ENCODE measurements around the gene DDX4.

The DDX4 gene

GRCh38 chr5:55821731-55822512, 84.1 kb downstream of the DDX4 start:
- Histone ChIP-seq H3K27ac (ENCODE audit: extremely low read depth, low read depth, low read length) (no peak overlapping the region), H3K36me3 (ENCODE audit: control insufficient read depth in 2 of 2, insufficient read depth in 1 of 2, low read length in 2 of 2) (no peaks in the 10 kb centered on the region), H3K9me3 (ENCODE audit: control insufficient read depth, insufficient read depth, low read depth, low read length) (no peaks in the 10 kb centered on the region), H3K4me1 (ENCODE audit: control insufficient read depth, insufficient read depth, low read length) (no peaks in the 10 kb centered on the region), H3K4me3 (ENCODE audit: low read depth, low read length) (no peak overlapping the region)
- TF ChIP-seq ZNF274 (IDR thresholded peaks at IDR 0.05; ENCODE audit: low read length) (no peak), ZNF274 (tag by site-specific recombination; IDR thresholded peaks at IDR 0.05; ENCODE audit: borderline replicate concordance) (no peak), ZNF701 (tag by site-specific recombination; IDR thresholded peaks at IDR 0.05) (no peak), ZNF530 (tag by site-specific recombination; IDR thresholded peaks at IDR 0.05; ENCODE audit: low read depth) (no peak), ZNF48 (tag by site-specific recombination; IDR thresholded peaks at IDR 0.05) (no peak), ZNF133 (tag by site-specific recombination; IDR thresholded peaks at IDR 0.05) (no peak), ZNF585B (tag by site-specific recombination; IDR thresholded peaks at IDR 0.05) (no peak), ZNF18 (tag by site-specific recombination; IDR thresholded peaks at IDR 0.05) (no peak), ZNF785 (tag by site-specific recombination; IDR thresholded peaks at IDR 0.05) (no peak), ZNF529 (tag by site-specific recombination; IDR thresholded peaks at IDR 0.05; ENCODE audit: insufficient replicate concordance) (no peak), ZNF777 (tag by site-specific recombination; IDR thresholded peaks at IDR 0.05; ENCODE audit: borderline replicate concordance) (no peak), ZNF621 (tag by site-specific recombination; IDR thresholded peaks at IDR 0.05) (no peak), GLIS1 (tag by site-specific recombination; IDR thresholded peaks at IDR 0.05) (no peak), CTCF (tag by site-specific recombination; IDR thresholded peaks at IDR 0.05) (no peak), ZNF114 (tag by site-specific recombination; IDR thresholded peaks at IDR 0.05) (no peak), ZFP3 (tag by site-specific recombination; IDR thresholded peaks at IDR 0.05; ENCODE audit: low read depth) (no peak)
- ChIA-PET CTCF (no interaction called here), POLR2A (no interaction called here)

- POLR2A ChIA-PET = no interaction called here
- Histone ChIP-seq H3K36me3 (ENCODE audit: control insufficient read depth in 2 of 2, insufficient read depth in 1 of 2, low read length in 2 of 2) (no peaks in the 10 kb centered on the region), H3K4me3 (ENCODE audit: low read depth, low read length) (no peak overlapping the region), H3K4me1 (ENCODE audit: control insufficient read depth, insufficient read depth, low read length) (no peaks in the 10 kb centered on the region), H3K27ac (ENCODE audit: extremely low read depth, low read depth, low read length) (no peak overlapping the region), H3K9me3 (ENCODE audit: control insufficient read depth, insufficient read depth, low read depth, low read length) (no peaks in the 10 kb centered on the region)
- CTCF ChIA-PET = no interaction called here
- TF ChIP-seq ZNF449 (tag by site-specific recombination; IDR thresholded peaks at IDR 0.05) = no peak
- no peak for TF ChIP-seq KLF10 (tag by site-specific recombination; IDR thresholded peaks at IDR 0.05)
- TF ChIP-seq ZFP37 (tag by site-specific recombination; IDR thresholded peaks at IDR 0.05) = no peak
- no peak for TF ChIP-seq ZBTB11 (tag by site-specific recombination; conservative IDR thresholded peaks at IDR 0.05; ENCODE audit: low read depth)
- no peak for TF ChIP-seq ZNF112 (tag by site-specific recombination; IDR thresholded peaks at IDR 0.05)
- TF ChIP-seq MEIS1 (CRISPR knock-in tag; IDR thresholded peaks at IDR 0.05; ENCODE audit: borderline replicate concordance) = no peak
- no peak for TF ChIP-seq ZNF76 (tag by site-specific recombination; IDR thresholded peaks at IDR 0.05; ENCODE audit: borderline replicate concordance, low read depth)
- TF ChIP-seq ZNF335 (tag by site-specific recombination; conservative IDR thresholded peaks at IDR 0.05) = no peak
- TF ChIP-seq ZNF202 (tag by site-specific recombination; IDR thresholded peaks at IDR 0.05; ENCODE audit: borderline replicate concordance) = no peak
- no peak for TF ChIP-seq ZNF596 (tag by site-specific recombination; IDR thresholded peaks at IDR 0.05)
- TF ChIP-seq SP2 (tag by site-specific recombination; IDR thresholded peaks at IDR 0.05) = no peak
- no peak for TF ChIP-seq ZNF792 (tag by site-specific recombination; IDR thresholded peaks at IDR 0.05)
Observed at GRCh38 chr5:55823151-55823796, 85.4 kb downstream of the DDX4 start.

All from HEK293 (cell line).